Activated CD4-positive, alpha-beta T cell treated with anti-CD3 and anti-CD28 coated beads, Interleukin-2, amount 50 U/mL, for 24 hours (primary cell): ENCODE data around the gene EFHB.
"Not testable (repeated sequence)": the region's sequence is repeated elsewhere in the genome, so short reads cannot be mapped to it uniquely, and the experiment has no call there.

Experiments used
- DNase-seq, 2 donors: peaks; one replicate each; pipeline ENCODE4 v3.0.0-alpha.2; 2020; ENCODE audit warnings: low read depth in 1 of 2, low spot score in 1 of 2

Gene EFHB

GRCh38 chr3:19934098-19934566, at the start of gene EFHB:
EFHB (minus strand) TSS chr3:19934217; CDS start chr3:19934018, 199 bp downstream.
- no peak for DNase-seq

GRCh38 chr3:19972054-19972453, 38.0 kb upstream of the EFHB start:
- DNase-seq: no peak

DNA sequence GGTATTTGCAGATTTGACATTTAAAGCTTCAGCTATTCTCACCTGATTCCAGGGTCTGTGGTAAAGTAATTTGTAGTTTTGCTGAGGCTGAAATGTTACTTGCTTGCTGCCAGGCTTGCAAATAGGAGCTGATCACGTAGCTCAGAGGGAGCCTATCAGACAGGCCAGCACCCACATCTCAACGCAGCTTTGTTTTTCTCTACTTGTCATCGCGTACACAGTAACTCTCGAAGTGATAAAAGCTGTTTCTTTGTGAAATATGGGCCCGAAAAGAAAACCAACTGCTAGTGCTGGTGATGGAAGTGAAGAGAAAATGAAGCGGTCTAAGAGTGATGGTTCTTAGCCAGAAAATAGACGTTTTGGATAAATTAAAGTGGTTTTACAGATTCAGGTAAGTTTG, 36.3 kb upstream of the EFHB start:
- DNase-seq: no peak

DNA sequence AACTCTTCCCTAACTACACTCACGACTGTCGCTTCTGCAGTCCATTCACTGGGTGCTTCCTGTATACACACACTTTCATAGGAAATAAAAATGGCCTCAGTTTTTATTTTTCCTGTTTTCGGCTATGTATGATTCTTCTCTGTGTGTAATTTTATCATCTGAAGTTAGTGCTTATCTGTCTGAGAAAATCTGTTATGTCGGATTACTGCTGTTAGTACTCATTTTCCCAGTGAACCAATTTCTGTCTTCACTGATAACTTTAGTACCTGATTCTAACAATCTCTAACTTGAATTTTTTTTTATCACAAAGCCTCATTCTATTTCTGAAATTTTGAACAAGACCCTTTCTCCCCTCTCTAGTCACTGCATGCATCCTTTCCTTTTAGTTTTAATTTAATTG, 33.8 kb upstream of the EFHB start:
- no peak for DNase-seq

DNA sequence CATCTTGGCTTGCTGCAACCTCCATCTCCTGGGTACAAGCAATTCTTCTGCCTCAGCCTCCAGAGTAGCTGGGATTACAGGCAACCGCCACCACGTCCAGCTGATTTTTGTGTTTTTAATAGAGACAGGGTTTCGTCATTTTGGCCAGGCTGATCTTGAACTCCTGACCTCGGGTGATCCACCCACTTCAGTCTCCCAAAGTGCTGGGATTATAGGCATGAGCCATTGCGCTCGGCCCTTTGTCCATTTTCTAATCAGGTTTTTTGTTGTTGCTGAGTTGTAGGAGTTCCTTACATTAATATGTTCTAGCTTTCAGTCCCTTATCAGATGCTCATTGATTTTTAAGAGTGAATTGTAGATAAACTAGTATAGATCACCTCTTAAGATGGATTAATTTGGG, 33.2 kb upstream of the EFHB start:
- no peak for DNase-seq

DNA sequence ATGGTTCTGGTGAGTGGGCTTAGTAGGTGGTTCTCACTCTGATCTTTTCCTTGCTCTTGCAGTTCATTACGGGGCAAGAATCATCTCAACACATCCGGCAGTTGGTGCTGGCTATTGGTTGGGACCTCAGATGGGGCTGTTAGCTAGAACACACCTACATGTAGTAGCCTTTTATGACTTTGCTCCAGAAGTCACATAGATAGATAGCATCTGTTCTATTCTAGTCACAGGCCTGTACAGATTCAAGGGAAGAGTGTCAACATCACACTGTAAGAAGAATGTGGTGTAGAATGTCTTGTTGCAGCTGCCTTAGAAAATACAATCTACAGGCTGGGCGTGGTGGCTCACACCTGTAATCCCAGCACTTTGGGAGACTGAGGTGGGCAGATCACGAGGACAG, 27.9 kb upstream of the EFHB start:
- DNase-seq: no peak

DNA sequence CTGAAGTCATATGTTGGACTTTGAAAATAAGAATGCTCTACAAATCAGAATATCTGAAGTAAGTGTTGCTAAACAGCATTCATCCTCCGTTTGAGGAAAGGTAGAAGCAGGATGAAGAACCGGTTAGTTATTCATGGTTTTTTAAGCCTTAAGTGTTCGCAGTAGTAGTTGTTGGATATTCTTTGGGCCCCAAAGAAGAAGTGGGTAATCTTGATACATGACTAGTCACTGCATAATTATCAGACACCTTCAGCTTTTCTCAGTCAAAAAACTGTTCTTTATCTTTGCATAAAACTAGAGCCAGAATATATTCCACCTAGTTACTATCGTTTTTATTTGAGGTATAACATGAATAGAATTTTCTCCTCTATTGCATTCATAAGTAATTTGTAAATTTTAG, 26.7 kb upstream of the EFHB start:
- no peak for DNase-seq

GRCh38 chr3:19959505-19959904, 25.5 kb upstream of the EFHB start:
- no peak for DNase-seq

DNA sequence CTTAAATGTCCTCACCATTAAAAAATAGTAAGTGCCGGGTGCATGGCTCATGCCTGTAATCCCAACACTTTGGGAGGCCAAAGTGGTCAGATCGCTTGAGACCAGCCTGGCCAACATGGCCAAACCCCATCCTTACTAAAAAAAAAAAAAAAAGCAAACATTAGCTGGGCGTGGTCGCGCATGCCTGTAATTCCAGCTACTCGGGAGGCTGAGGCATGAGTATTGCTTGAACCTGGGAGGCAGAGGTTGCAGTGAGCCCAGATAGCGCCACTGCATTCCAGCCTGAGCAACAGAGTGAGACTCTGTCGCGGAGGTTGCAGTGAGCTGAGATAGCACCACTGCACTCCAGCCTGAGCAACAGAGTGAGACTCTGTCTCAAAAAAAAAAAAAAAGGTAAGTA, 23.3 kb upstream of the EFHB start:
- not testable (repeated sequence) for DNase-seq

GRCh38 chr3:19954676-19955075, 20.7 kb upstream of the EFHB start:
- no peak for DNase-seq

DNA sequence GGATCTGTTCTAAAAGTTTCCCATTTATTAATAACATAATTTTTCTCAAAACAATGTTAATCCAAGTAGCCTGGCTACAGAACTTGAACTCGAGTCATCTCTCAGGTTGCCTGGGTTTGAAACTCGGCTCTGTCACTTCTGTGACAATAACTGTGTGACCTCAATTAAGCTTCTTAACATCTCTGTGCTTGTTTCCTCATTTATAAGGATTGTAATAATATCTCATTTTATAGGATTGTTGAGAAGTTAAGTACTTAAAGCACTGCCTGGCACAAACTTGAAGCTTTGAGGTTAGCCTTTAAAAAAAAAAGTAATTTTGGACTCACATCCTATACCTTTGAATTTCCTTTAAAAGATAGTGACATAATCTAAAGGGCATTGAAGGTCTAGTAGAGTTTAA, 16.3 kb upstream of the EFHB start:
- DNase-seq: no peak

DNA sequence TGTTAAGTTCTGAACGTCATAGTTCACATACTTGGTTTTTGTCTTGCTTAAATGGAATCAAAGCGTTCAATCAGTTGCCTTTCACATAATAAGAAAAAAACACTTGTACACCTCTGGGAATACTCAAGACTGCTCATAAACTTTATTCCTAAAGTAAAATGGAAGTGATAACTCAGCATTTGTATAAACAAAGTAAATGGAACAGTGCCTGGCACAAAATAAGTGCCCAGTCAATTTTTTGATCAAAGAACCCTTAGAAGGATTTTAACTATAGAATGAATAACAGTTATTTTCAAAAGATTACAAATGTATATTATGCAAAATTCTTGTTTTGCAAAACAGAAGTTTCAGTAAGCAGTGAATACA, 14.2 kb upstream of the EFHB start:
- no peak for DNase-seq

GRCh38 chr3:19947549-19948225, 13.7 kb upstream of the EFHB start:
- DNase-seq: peak; percentile 36

- DNase-seq: peak; percentile 91 to 96
Observed at GRCh38 chr3:19946832-19947548, 13.0 kb upstream of the EFHB start, which contains the start of gene RAB5A. RAB5A (plus strand) TSS chr3:19947097; CDS start chr3:19950899, 3,802 bp downstream.

GRCh38 chr3:19945969-19946831, 12.2 kb upstream of the EFHB start:
- DNase-seq: no peak

- DNase-seq: no peak
Observed at GRCh38 chr3:19945534-19945933, 11.5 kb upstream of the EFHB start.

DNA sequence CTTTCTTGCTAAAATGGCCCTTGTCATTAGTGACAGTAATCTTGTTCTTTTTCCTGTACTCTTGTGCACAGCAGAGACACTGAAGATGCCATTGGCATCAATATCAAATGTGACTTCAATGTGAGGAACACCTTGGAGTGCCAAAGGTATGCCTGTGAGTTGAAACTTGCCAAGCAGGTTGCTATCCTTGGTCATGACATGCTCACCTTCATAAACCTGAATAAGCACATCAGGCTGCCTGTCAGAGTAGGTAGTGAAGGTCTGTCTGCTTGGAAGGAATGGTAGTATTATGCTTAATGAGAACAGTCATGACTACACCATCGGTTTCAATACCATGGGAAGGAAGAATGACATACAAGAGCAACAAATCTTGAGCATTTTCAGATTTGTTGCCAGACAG, 6.6 kb upstream of the EFHB start:
- DNase-seq: no peak

GRCh38 chr3:19938295-19938627, 4.2 kb upstream of the EFHB start:
- no peak for DNase-seq

DNA sequence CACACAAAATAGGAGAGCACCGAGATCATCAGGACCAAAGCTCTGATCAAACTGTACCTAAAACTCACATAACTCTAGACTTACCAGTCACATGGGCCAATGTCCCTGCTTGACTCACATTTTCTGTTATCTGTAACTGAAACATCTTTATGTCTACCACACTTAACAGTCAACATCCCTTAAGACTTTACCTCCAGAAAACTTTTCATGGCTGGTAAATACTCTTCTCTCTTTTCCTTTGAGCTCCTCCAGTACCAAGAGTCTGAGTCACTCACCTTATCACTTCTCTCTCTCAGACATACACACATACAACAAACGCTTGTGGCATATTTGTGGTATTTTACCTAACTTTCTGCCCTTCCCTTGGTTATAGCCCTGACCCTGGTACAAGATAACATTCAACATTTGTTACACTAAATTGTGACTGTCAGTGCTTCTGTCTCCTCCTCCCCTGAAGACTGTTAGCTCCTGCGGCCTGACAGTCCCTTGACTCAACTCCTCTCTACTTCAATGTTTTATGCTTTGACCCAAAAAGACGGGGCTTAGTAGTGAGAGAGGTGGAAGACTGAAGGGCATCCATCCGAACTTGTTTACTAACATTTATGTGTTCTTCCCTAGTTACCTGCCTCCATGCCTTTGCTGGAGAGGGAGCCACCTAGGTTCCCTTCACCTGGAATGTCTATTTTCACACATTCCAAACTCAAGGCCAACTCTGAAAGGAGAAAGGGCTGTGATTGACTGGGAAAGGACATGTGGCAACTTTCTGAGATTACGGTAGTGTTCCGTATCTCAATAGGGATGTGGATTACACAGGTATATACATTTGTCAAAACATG, 3.7 kb upstream of the EFHB start:
- no peak for DNase-seq

GRCh38 chr3:19932422-19932821, 1.6 kb downstream of the EFHB start:
- DNase-seq: no peak

- DNase-seq: no peak
Observed at GRCh38 chr3:19931767-19932188, 2.2 kb downstream of the EFHB start.
